ENCODE data around the gene RPL31.

RPL31 gene

GRCh38 chr2:100954044-100954420 lies 48.1 kb upstream of the RPL31 start:
- Histone ChIP-seq H3K27me3 (ENCODE audit: low read length) (no peaks in the 10 kb centered on the region), H3K9me3 (ENCODE audit: insufficient read depth, low read length) (no peaks in the 10 kb centered on the region), H3K79me2 (ENCODE audit: insufficient read depth, low read length) (no peaks in the 10 kb centered on the region), H3K27ac (ENCODE audit: low read depth, low read length) (no peak overlapping the region), H3K4me2 (ENCODE audit: low read depth, low read length, poor library complexity, severe bottlenecking) (no peak overlapping the region), H3K4me3 (ENCODE audit: insufficient read depth, low read length, poor library complexity, severe bottlenecking) (no peak overlapping the region), H4K20me1 (ENCODE audit: low read depth, low read length) (no peaks in the 10 kb centered on the region), H3K9me2 (replicated peaks; ENCODE audit: insufficient read depth, low read length) (no peaks in the 10 kb centered on the region), H2AFZ (ENCODE audit: low read depth, low read length, severe bottlenecking) (no peak overlapping the region), H3K9ac (ENCODE audit: low read length) (no peak overlapping the region), H3K36me3 (ENCODE audit: low read length) (no peaks in the 10 kb centered on the region), H3F3A (ENCODE audit: insufficient read depth) (no peaks in the 10 kb centered on the region)
- TF ChIP-seq CTCF (IDR thresholded peaks at IDR 0.05; ENCODE audit: insufficient read depth, low read length, poor library complexity, severe bottlenecking) (no peak), EZH2phosphoT487 (conservative IDR thresholded peaks at IDR 0.05; ENCODE audit: low read length) (no peak)

- TF ChIP-seq CTCF (IDR thresholded peaks at IDR 0.05; ENCODE audit: insufficient read depth, low read length, poor library complexity, severe bottlenecking) (no peak), EZH2phosphoT487 (conservative IDR thresholded peaks at IDR 0.05; ENCODE audit: low read length) (no peak)
- Histone ChIP-seq H2AFZ (ENCODE audit: low read depth, low read length, severe bottlenecking) (no peak overlapping the region), H4K20me1 (ENCODE audit: low read depth, low read length) (no peaks in the 10 kb centered on the region), H3K36me3 (ENCODE audit: low read length) (no peaks in the 10 kb centered on the region), H3K4me3 (ENCODE audit: insufficient read depth, low read length, poor library complexity, severe bottlenecking) (no peak overlapping the region), H3K4me2 (ENCODE audit: low read depth, low read length, poor library complexity, severe bottlenecking) (no peak overlapping the region), H3K9me3 (ENCODE audit: insufficient read depth, low read length) (no peaks in the 10 kb centered on the region), H3K79me2 (ENCODE audit: insufficient read depth, low read length) (no peaks in the 10 kb centered on the region), H3K9ac (ENCODE audit: low read length) (no peak overlapping the region), H3K27ac (ENCODE audit: low read depth, low read length) (no peak overlapping the region), H3F3A (ENCODE audit: insufficient read depth) (no peaks in the 10 kb centered on the region), H3K9me2 (replicated peaks; ENCODE audit: insufficient read depth, low read length) (no peaks in the 10 kb centered on the region), H3K27me3 (ENCODE audit: low read length) (no peaks in the 10 kb centered on the region)
Measured at GRCh38 chr2:100955226-100955625, 46.9 kb upstream of the RPL31 start.

- Histone ChIP-seq H3K27ac (ENCODE audit: low read depth, low read length) (no peak overlapping the region), H3K9ac (ENCODE audit: low read length) (no peak overlapping the region), H3K36me3 (ENCODE audit: low read length) (no peaks in the 10 kb centered on the region), H4K20me1 (ENCODE audit: low read depth, low read length) (no peaks in the 10 kb centered on the region), H3K4me3 (ENCODE audit: insufficient read depth, low read length, poor library complexity, severe bottlenecking) (no peak overlapping the region), H3K79me2 (ENCODE audit: insufficient read depth, low read length) (no peaks in the 10 kb centered on the region), H3K9me3 (ENCODE audit: insufficient read depth, low read length) (no peaks in the 10 kb centered on the region), H3K27me3 (ENCODE audit: low read length) (no peaks in the 10 kb centered on the region), H3K4me2 (ENCODE audit: low read depth, low read length, poor library complexity, severe bottlenecking) (no peak overlapping the region), H3F3A (ENCODE audit: insufficient read depth) (no peaks in the 10 kb centered on the region), H3K9me2 (replicated peaks; ENCODE audit: insufficient read depth, low read length) (no peaks in the 10 kb centered on the region), H2AFZ (ENCODE audit: low read depth, low read length, severe bottlenecking) (no peak overlapping the region)
- TF ChIP-seq CTCF (IDR thresholded peaks at IDR 0.05; ENCODE audit: insufficient read depth, low read length, poor library complexity, severe bottlenecking) (no peak), EZH2phosphoT487 (conservative IDR thresholded peaks at IDR 0.05; ENCODE audit: low read length) (no peak)
Measured at GRCh38 chr2:100956081-100956480, 46.0 kb upstream of the RPL31 start.

All from SU-DHL-6 (cell line).